SK-N-SH (cell line): ENCODE measurements around the gene PDE11A. TPM values are rescaled to one million over a fixed set of nuclear protein-coding genes. Genes with fewer than 3 reads are reported as not detected.

ENCODE experiments used
- CTCF ChIA-PET: fragments of 300-600, 350-600 bp; formaldehyde crosslinking; extraction: SDS; loops from one replicate; lab custom pipeline; 2021; lab: Yijun Ruan, JAX
- POLR2A ChIA-PET: fragments of 350-600 bp; sonication (Branson Sonifier 250); formaldehyde crosslinking; extraction: SDS; loops from one replicate; lab custom pipeline; 2020; ENCODE audit warnings: antibody characterized with exemption, inconsistent platforms; lab: Yijun Ruan, JAX
- DNase-seq: peaks from one replicate; pipeline ENCODE4 v3.0.0; 2012
- H2AFZ ChIP-seq: fragments of 200-600 bp; sonication (generic); 2 replicates; pipeline ENCODE4 v1.8.1; 2016; ENCODE audit warnings: antibody characterized with exemption, mild to moderate bottlenecking, low read depth
- H3F3A ChIP-seq: fragments of 200-600 bp; sonication (generic); replicated peaks from 2 replicates; pipeline ENCODE3; 2016; ENCODE audit warnings: antibody characterized with exemption, mild to moderate bottlenecking; ENCODE audit not compliant: insufficient read depth
- H3K27ac ChIP-seq, 2 experiments: fragments of 200-500 bp in 1 of 2; fragments of 200-600 bp in 1 of 2; sonication (Bioruptor generic) in 1 of 2; sonication (generic), shearing (Covaris generic) in 1 of 2; 2 replicates each; pipeline versions ENCODE4 v1.5.1 to v1.6.1; 2014 to 2016; ENCODE audit warnings: low read depth in 2 of 2, inconsistent platforms in 1 of 2, low read length in 1 of 2, mild to moderate bottlenecking in 1 of 2, mixed read lengths in 1 of 2
- H3K27me3 ChIP-seq: fragments of 200-600 bp; sonication (generic), shearing (Covaris generic); 2 replicates; pipeline ENCODE4 v1.6.1; 2016; ENCODE audit warnings: mixed run types; ENCODE audit not compliant: insufficient read depth
- H3K36me3 ChIP-seq, 2 experiments: fragments of 200-500 bp in 1 of 2; fragments of 200-600 bp in 1 of 2; sonication (Bioruptor generic) in 1 of 2; sonication (generic) in 1 of 2; replicated peaks in 1 of 2; 2 replicates each; pipeline versions ENCODE3 to v1.5.1; 2014 to 2016; ENCODE audit warnings: low read length in 1 of 2, mild to moderate bottlenecking in 1 of 2; ENCODE audit not compliant: insufficient read depth in 2 of 2, control insufficient read depth in 1 of 2
- H3K4me1 ChIP-seq, 2 experiments: fragments of 200-500 bp in 1 of 2; fragments of 200-600 bp in 1 of 2; sonication (Bioruptor generic) in 1 of 2; sonication (generic), shearing (Covaris generic) in 1 of 2; 2 replicates each; pipeline versions ENCODE4 v1.5.1 to v1.6.1; 2014 to 2016; ENCODE audit warnings: low read depth in 1 of 2, low read length in 1 of 2, mixed run types in 1 of 2; ENCODE audit not compliant: insufficient read depth in 2 of 2, control insufficient read depth in 1 of 2
- H3K4me2 ChIP-seq: fragments of 200-600 bp; sonication (generic), shearing (Covaris generic); 2 replicates; pipeline ENCODE4 v1.6.1; 2017; ENCODE audit warnings: mixed run types
- H3K4me3 ChIP-seq, 2 experiments: fragments of 200-500 bp in 1 of 2; fragments of 200-600 bp in 1 of 2; sonication (Bioruptor generic) in 1 of 2; sonication (generic), shearing (Covaris generic) in 1 of 2; 2 replicates each; pipeline versions ENCODE4 v1.5.1 to v1.8.1; 2014 to 2016; ENCODE audit warnings: low read depth in 2 of 2, inconsistent platforms in 1 of 2, low read length in 1 of 2, mild to moderate bottlenecking in 1 of 2, mixed read lengths in 1 of 2, moderate library complexity in 1 of 2
- H3K79me2 ChIP-seq: fragments of 200-600 bp; sonication (generic); 2 replicates; pipeline ENCODE4 v1.8.1; 2017; ENCODE audit warnings: mild to moderate bottlenecking; ENCODE audit not compliant: insufficient read depth
- H3K9ac ChIP-seq: fragments of 200-600 bp; sonication (generic); 2 replicates; pipeline ENCODE4 v1.6.1; 2017; ENCODE audit warnings: mixed run types
- H3K9me2 ChIP-seq: fragments of 200-600 bp; sonication (generic); 2 replicates; pipeline ENCODE4 v1.6.1; 2017; ENCODE audit warnings: mixed run types
- H3K9me3 ChIP-seq: fragments of 200-600 bp; sonication (generic); 2 replicates; pipeline ENCODE4 v1.6.1; 2017; ENCODE audit warnings: mixed run types, mild to moderate bottlenecking, moderate library complexity
- H4K20me1 ChIP-seq: fragments of 200-600 bp; sonication (generic); 2 replicates; pipeline ENCODE4 v1.6.1; 2017; ENCODE audit warnings: mild to moderate bottlenecking, mixed run types; ENCODE audit not compliant: insufficient read depth
- EZH2phosphoT487 ChIP-seq: fragments of 200-600 bp; sonication (generic); IDR thresholded peaks from 2 replicates; pipeline ENCODE4 v1.6.1; 2017; ENCODE audit warnings: low read depth, mixed run types, mild to moderate bottlenecking, antibody characterized with exemption, moderate library complexity, borderline replicate concordance
- FOSL2 ChIP-seq: IDR thresholded peaks from 2 replicates; pipeline ENCODE4 v1.4.0; 2012; ENCODE audit warnings: low read depth, mild to moderate bottlenecking, moderate library complexity, borderline replicate concordance
- MEF2A ChIP-seq: IDR thresholded peaks from 2 replicates; pipeline ENCODE4 v1.4.0; 2012; ENCODE audit warnings: low read depth, borderline replicate concordance
- NFIC ChIP-seq: IDR thresholded peaks from 2 replicates; pipeline ENCODE4 v1.4.0; 2012; ENCODE audit warnings: borderline replicate concordance
- NRF1 ChIP-seq: IDR thresholded peaks from 2 replicates; pipeline ENCODE4 v1.6.1; 2012; ENCODE audit warnings: low read depth, mild to moderate bottlenecking, low read length
- POLR2AphosphoS5 ChIP-seq: IDR thresholded peaks from 2 replicates; pipeline ENCODE4 v1.6.1; 2012; ENCODE audit warnings: low read depth, low read length
- RAD21 ChIP-seq: IDR thresholded peaks from 2 replicates; pipeline ENCODE4 v1.6.1; 2012; ENCODE audit warnings: mild to moderate bottlenecking, low read length
- RCOR1 ChIP-seq: fragments of 150-350 bp; IDR thresholded peaks from 2 replicates; pipeline ENCODE4 v1.6.1; 2017; ENCODE audit warnings: antibody characterized with exemption, low read length
- RFX5 ChIP-seq: IDR thresholded peaks from 2 replicates; pipeline ENCODE4 v1.6.1; 2012; ENCODE audit warnings: mild to moderate bottlenecking, improper control_type of control experiment, low read length
- RXRA ChIP-seq: IDR thresholded peaks from 2 replicates; pipeline ENCODE4 v1.4.0; 2012; ENCODE audit warnings: low read depth, mild to moderate bottlenecking, borderline replicate concordance
- SIN3A ChIP-seq: IDR thresholded peaks from 2 replicates; pipeline ENCODE4 v1.6.1; 2012; ENCODE audit warnings: low read depth, mild to moderate bottlenecking, low read length, moderate library complexity, borderline replicate concordance
- SMC3 ChIP-seq: IDR thresholded peaks from 2 replicates; pipeline ENCODE4 v1.6.1; 2012; ENCODE audit warnings: low read depth, low read length, improper control_type of control experiment
- TAF1 ChIP-seq: IDR thresholded peaks from 2 replicates; pipeline ENCODE4 v1.6.1; 2012; ENCODE audit warnings: low read depth, mild to moderate bottlenecking, low read length, moderate library complexity, borderline replicate concordance
- YY1 ChIP-seq: IDR thresholded peaks from 2 replicates; pipeline ENCODE4 v1.4.0; 2012; ENCODE audit warnings: low read depth, mild to moderate bottlenecking
- WGBS: methylation state at CpG from one replicate; pipeline ENCODE4 v1.1.6; 2017; ENCODE audit warnings: low lambda C conversion rate; 5-methylcytosine and 5-hydroxymethylcytosine counted together
- polyA plus RNA-seq, 3 experiments: library from polyadenylated mRNA; depleted of rRNA; stranded (reverse); fragments of >200 nt; gene quantifications; 2 replicates each; pipeline ENCODE4 v1.2.3, GENCODE V29; 2012
- TF ChIP-seq, protein P1 (sequence below): IDR thresholded peaks from 2 replicates; pipeline ENCODE4 v1.4.0; 2012; ENCODE audit warnings: low read depth, borderline replicate concordance
- TF ChIP-seq, protein P2 (sequence below): IDR thresholded peaks from 2 replicates; pipeline ENCODE4; 2012

Gene PDE11A
- polyA plus RNA-seq, 1 of the 3 experiments (the other 2 are of a cell fraction) = 0.10 TPM

DNA sequence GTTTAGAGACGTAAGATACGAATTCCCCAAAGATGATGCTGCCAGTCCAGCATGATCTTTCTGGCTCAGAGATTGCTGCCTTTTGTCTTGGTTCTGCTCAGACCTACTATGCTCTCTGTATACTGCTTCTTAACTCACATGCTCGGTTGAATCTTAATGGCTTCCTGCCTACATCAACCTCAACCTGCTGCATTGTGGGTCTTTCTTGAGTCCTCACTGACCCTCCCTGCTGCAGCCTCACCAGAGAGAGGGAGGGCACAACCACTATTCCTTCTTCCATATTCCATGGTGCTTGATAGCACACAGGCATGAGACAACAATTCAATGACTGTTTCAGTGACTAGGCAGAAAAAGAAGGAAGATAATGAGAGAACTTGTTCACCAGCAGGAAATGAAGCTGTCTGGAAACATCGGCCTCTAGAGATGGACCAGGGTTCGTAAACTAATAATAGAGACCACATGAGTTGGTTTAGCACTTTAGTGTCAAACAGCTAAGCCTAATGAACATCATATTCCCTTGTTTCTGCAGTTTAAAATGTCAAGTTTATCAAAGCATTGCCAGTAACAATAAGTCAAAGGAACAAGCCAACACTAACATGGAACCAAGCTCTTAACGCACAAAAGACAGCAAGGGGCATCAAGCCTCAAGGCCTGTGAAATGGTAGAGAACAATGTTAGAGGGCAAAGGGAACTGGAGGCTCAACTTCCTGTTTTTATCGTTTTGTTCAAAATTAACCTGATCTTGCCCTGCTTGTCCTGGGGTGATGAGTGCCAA lies 333.9 kb downstream of the PDE11A start:
- H4K20me1 ChIP-seq = no peaks in the 10 kb centered on the region
- CTCF ChIA-PET = interaction anchor here (0.6 to 2.2 kb wide), 6 partner anchors 9 to 578 kb away, joined by 3 to 8 read pairs (median 4); no protein-coding TSS in a partner anchor
- H3K9me3 ChIP-seq = no peaks in the 10 kb centered on the region
- no peak for DNase-seq
- no peaks in the 10 kb centered on the region for H3K36me3 ChIP-seq
- H3K9me2 ChIP-seq = no peaks in the 10 kb centered on the region
- H3K79me2 ChIP-seq = no peaks in the 10 kb centered on the region
- no peak overlapping the region for H2AFZ ChIP-seq
- H3K9ac ChIP-seq = no peak overlapping the region
- H3K4me2 ChIP-seq = no peak overlapping the region
- TF ChIP-seq NRF1 (no peak), FOSL2 (no peak), RAD21 (no peak), POLR2AphosphoS5 (no peak), NFIC (no peak), YY1 (no peak), SMC3 (no peak), MEF2A (no peak), EZH2phosphoT487 (no peak), TAF1 (no peak), RCOR1 (no peak), SIN3A (no peak), RXRA (no peak), RFX5 (no peak)
- TF ChIP-seq, protein P1, sequence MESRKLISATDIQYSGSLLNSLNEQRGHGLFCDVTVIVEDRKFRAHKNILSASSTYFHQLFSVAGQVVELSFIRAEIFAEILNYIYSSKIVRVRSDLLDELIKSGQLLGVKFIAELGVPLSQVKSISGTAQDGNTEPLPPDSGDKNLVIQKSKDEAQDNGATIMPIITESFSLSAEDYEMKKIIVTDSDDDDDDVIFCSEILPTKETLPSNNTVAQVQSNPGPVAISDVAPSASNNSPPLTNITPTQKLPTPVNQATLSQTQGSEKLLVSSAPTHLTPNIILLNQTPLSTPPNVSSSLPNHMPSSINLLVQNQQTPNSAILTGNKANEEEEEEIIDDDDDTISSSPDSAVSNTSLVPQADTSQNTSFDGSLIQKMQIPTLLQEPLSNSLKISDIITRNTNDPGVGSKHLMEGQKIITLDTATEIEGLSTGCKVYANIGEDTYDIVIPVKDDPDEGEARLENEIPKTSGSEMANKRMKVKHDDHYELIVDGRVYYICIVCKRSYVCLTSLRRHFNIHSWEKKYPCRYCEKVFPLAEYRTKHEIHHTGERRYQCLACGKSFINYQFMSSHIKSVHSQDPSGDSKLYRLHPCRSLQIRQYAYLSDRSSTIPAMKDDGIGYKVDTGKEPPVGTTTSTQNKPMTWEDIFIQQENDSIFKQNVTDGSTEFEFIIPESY = no peak
- TF ChIP-seq, protein P2, sequence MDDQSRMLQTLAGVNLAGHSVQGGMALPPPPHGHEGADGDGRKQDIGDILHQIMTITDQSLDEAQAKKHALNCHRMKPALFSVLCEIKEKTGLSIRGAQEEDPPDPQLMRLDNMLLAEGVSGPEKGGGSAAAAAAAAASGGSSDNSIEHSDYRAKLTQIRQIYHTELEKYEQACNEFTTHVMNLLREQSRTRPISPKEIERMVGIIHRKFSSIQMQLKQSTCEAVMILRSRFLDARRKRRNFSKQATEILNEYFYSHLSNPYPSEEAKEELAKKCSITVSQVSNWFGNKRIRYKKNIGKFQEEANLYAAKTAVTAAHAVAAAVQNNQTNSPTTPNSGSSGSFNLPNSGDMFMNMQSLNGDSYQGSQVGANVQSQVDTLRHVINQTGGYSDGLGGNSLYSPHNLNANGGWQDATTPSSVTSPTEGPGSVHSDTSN = no peak
- no peak overlapping the region for H3K4me3 ChIP-seq
- POLR2A ChIA-PET = no interaction called here
- WGBS = 60% methylated on average over 7 of the region's 7 CpGs
- H3K27me3 ChIP-seq = no peaks in the 10 kb centered on the region
- no peaks in the 10 kb centered on the region for H3F3A ChIP-seq
- H3K27ac ChIP-seq = no peak overlapping the region
- H3K4me1 ChIP-seq = peaks cover 0 to 10% of the 10 kb centered on the region in 2 experiments; a peak in 1 of 4 replicates
